ENCODE measurements around the gene FAM118A. TPM values are rescaled to one million over a fixed set of nuclear protein-coding genes. Genes with fewer than 3 reads are reported as not detected.

FAM118A gene
- total and polyA plus RNA-seq, 9 of the 15 experiments (the other 6 are each of a cell fraction or from before 2014, with no cell fraction given) = 17.0 to 223 (median 59.4) TPM

DNA sequence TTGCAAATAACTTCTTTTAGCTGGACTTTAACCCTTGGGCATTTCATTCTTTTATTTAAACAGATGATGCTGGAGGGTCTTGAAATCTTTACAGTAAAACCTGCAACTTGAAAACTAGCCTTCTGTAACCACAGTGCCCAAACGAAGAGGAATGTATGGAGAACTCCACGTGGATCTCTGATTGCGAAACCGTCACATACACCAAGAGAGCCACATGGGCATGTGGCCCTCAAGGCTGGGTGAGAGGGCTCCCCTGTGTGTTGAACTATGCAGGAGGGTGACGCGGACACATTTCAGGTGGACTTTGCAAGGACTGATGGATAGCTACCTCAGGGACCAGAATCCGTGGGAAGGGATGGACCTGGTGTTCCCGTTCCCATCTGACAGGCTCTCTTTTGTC, 30.6 kb downstream of the FAM118A start:
- WGBS (ENCODE audit: insufficient coverage, low coverage, missing lambda C conversion rate) = 69% methylated on average over 5 of the region's 8 CpGs
- no peaks in the 10 kb centered on the region for H3K9me3 ChIP-seq (replicated peaks; ENCODE audit: control insufficient read depth, insufficient read depth, low read depth, low read length)
- no peak overlapping the region for H2AFZ ChIP-seq (ENCODE audit: low read depth, low read length)
- DNase-seq (ENCODE audit: extremely low read depth in 1 of 4, low spot score in 3 of 4) (no peak), FAIRE-seq (no peak), ATAC-seq (no peak)
- no peak overlapping the region for H3K27ac ChIP-seq (ENCODE audit: extremely low read depth, low read depth, low read length)
- no peaks in the 10 kb centered on the region for H3K4me1 ChIP-seq (replicated peaks in 1 of 2; ENCODE audit: control insufficient read depth in 2 of 2, insufficient read depth in 2 of 2, low read length in 2 of 2)
- no peak overlapping the region for H3K9ac ChIP-seq (ENCODE audit: insufficient read depth in 1 of 2, low read depth in 2 of 2, low read length in 2 of 2)
- BruUV-seq (replicated peaks) = no TSS peak
- H3K27me3 ChIP-seq (ENCODE audit: control insufficient read depth in 2 of 2, insufficient read depth in 2 of 2, low read length in 2 of 2) = no peaks in the 10 kb centered on the region
- no peaks in the 10 kb centered on the region for H3K79me2 ChIP-seq (ENCODE audit: control insufficient read depth, insufficient read depth, low read length)
- H3K4me3 ChIP-seq = no peak overlapping the region
- in situ Hi-C loops (cut with MboI) (no loop called here), intact Hi-C loops (cut with micrococcal nuclease) (no loop called here)
- ChIA-PET CTCF (ENCODE audit: low intra/inter-chr PET ratio) (no interaction called here), POLR2A (no interaction called here)
- H3K4me2 ChIP-seq (ENCODE audit: insufficient read depth, low read length) = no peak overlapping the region
- no peaks in the 10 kb centered on the region for H3K9me1 ChIP-seq (ENCODE audit: control insufficient read depth, insufficient read depth, low read length)
- peaks cover 86% of the 10 kb centered on the region for H3K36me3 ChIP-seq (ENCODE audit: control insufficient read depth, insufficient read depth, low read length)
- no peaks in the 10 kb centered on the region for H4K20me1 ChIP-seq (replicated peaks; ENCODE audit: control insufficient read depth, insufficient read depth, low read length)
- TF ChIP-seq MCM2 (IDR thresholded peaks at IDR 0.05; ENCODE audit: low read depth) (no peak), CBX5 (IDR thresholded peaks at IDR 0.05; ENCODE audit: borderline replicate concordance, low read depth) (no peak), PTTG1 (tag; IDR thresholded peaks at IDR 0.05; ENCODE audit: low read depth) (no peak), SRSF1 (IDR thresholded peaks at IDR 0.05; ENCODE audit: low read depth, low read length) (no peak), ZNF589 (CRISPR knock-in tag; IDR thresholded peaks at IDR 0.05; ENCODE audit: low read depth) (no peak), NR4A1 (CRISPR knock-in tag; IDR thresholded peaks at IDR 0.05) (no peak), NR4A1 (tag; IDR thresholded peaks at IDR 0.05) (no peak), ARHGAP35 (IDR thresholded peaks at IDR 0.05; ENCODE audit: partially characterized antibody) (no peak), TEAD1 (CRISPR knock-in tag; IDR thresholded peaks at IDR 0.05) (no peak), ZBTB7A (IDR thresholded peaks at IDR 0.05; ENCODE audit: borderline replicate concordance, control insufficient read depth, low read depth, low read length) (no peak), PCBP1 (IDR thresholded peaks at IDR 0.05; ENCODE audit: low read depth, low read length, poor library complexity, severe bottlenecking) (no peak), TEAD2 (tag; IDR thresholded peaks at IDR 0.05) (no peak), CEBPB (tag; IDR thresholded peaks at IDR 0.05) (no peak), NFXL1 (CRISPR knock-in tag; IDR thresholded peaks at IDR 0.05) (no peak)
- TF ChIP-seq, protein P1, sequence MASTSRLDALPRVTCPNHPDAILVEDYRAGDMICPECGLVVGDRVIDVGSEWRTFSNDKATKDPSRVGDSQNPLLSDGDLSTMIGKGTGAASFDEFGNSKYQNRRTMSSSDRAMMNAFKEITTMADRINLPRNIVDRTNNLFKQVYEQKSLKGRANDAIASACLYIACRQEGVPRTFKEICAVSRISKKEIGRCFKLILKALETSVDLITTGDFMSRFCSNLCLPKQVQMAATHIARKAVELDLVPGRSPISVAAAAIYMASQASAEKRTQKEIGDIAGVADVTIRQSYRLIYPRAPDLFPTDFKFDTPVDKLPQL (IDR thresholded peaks at IDR 0.05; ENCODE audit: extremely low read depth, insufficient read length) = no peak
- TF ChIP-seq, protein P2, sequence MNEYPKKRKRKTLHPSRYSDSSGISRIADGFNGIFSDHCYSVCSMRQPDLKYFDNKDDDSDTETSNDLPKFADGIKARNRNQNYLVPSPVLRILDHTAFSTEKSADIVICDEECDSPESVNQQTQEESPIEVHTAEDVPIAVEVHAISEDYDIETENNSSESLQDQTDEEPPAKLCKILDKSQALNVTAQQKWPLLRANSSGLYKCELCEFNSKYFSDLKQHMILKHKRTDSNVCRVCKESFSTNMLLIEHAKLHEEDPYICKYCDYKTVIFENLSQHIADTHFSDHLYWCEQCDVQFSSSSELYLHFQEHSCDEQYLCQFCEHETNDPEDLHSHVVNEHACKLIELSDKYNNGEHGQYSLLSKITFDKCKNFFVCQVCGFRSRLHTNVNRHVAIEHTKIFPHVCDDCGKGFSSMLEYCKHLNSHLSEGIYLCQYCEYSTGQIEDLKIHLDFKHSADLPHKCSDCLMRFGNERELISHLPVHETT (CRISPR knock-in tag; conservative IDR thresholded peaks at IDR 0.05 in 1 of 2, IDR thresholded peaks at IDR 0.05 in 1 of 2) = no peak
- TF ChIP-seq, protein P3, sequence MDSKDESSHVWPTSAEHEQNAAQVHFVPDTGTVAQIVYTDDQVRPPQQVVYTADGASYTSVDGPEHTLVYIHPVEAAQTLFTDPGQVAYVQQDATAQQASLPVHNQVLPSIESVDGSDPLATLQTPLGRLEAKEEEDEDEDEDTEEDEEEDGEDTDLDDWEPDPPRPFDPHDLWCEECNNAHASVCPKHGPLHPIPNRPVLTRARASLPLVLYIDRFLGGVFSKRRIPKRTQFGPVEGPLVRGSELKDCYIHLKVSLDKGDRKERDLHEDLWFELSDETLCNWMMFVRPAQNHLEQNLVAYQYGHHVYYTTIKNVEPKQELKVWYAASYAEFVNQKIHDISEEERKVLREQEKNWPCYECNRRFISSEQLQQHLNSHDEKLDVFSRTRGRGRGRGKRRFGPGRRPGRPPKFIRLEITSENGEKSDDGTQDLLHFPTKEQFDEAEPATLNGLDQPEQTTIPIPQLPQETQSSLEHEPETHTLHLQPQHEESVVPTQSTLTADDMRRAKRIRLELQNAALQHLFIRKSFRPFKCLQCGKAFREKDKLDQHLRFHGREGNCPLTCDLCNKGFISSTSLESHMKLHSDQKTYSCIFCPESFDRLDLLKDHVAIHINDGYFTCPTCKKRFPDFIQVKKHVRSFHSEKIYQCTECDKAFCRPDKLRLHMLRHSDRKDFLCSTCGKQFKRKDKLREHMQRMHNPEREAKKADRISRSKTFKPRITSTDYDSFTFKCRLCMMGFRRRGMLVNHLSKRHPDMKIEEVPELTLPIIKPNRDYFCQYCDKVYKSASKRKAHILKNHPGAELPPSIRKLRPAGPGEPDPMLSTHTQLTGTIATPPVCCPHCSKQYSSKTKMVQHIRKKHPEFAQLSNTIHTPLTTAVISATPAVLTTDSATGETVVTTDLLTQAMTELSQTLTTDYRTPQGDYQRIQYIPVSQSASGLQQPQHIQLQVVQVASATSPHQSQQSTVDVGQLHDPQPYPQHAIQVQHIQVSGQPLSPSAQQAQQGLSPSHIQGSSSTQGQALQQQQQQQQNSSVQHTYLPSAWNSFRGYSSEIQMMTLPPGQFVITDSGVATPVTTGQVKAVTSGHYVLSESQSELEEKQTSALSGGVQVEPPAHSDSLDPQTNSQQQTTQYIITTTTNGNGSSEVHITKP (IDR thresholded peaks at IDR 0.05; ENCODE audit: partially characterized antibody) = no peak

Data from K562 (cell line).